K562 (cell line): ENCODE results near the gene ODAD4. TPM values are rescaled to one million over a fixed set of nuclear protein-coding genes. Genes with fewer than 3 reads are reported as not detected.

Source experiments
- ADNP ChIP-seq: fragments of 200-800 bp; sonication (Bioruptor generic); IDR thresholded peaks from 2 replicates; pipeline ENCODE4 v1.6.1; 2016; ENCODE audit warnings: missing genetic modification characterization, missing compliant biosample characterization
- ATF1 ChIP-seq, 2 experiments: fragments of 450-650 bp in 1 of 2; IDR thresholded peaks; 2 replicates each; pipeline ENCODE4 v1.6.1; 2016; ENCODE audit warnings: missing compliant biosample characterization in 1 of 2, missing genetic modification characterization in 1 of 2
- CBFA2T2 ChIP-seq: fragments of 450-650 bp; conservative IDR thresholded peaks from 2 replicates; pipeline ENCODE4 v1.6.1; 2017; ENCODE audit warnings: mild to moderate bottlenecking
- ETV5 ChIP-seq: sonication (generic); formaldehyde crosslinking; IDR thresholded peaks from 2 replicates; pipeline ENCODE4 v1.4.0; 2020; ENCODE audit warnings: low read depth, mild to moderate bottlenecking, missing genetic modification reagents
- GATAD2A ChIP-seq: fragments of 450-650 bp; IDR thresholded peaks from 2 replicates; pipeline ENCODE4 v1.6.1; 2017
- L3MBTL2 ChIP-seq: fragments of 450-650 bp; IDR thresholded peaks from 2 replicates; pipeline ENCODE4 v1.6.1; 2016; ENCODE audit warnings: mild to moderate bottlenecking, moderate library complexity
- MECOM ChIP-seq: fragments of 250-450 bp; sonication (Bioruptor Pico); IDR thresholded peaks from 2 replicates; pipeline ENCODE4 v1.8.0; 2022; ENCODE audit warnings: inconsistent platforms
- NR4A1 ChIP-seq, 2 experiments: fragments of 250-450 bp in 1 of 2; fragments of 450-650 bp in 1 of 2; sonication (Bioruptor Pico) in 1 of 2; IDR thresholded peaks; 2 replicates each; pipeline versions ENCODE4 v1.4.0 to v1.6.1; 2016 to 2020; ENCODE audit warnings: mild to moderate bottlenecking in 2 of 2, missing compliant biosample characterization in 1 of 2, missing genetic modification characterization in 1 of 2, moderate library complexity in 1 of 2
- PKNOX1 ChIP-seq: fragments of 450-650 bp; IDR thresholded peaks from 2 replicates; pipeline ENCODE4 v1.6.1; 2016
- PTBP1 ChIP-seq: fragments of 200-400 bp; formaldehyde crosslinking; IDR thresholded peaks from 2 replicates; pipeline ENCODE4 v1.6.1; 2017; ENCODE audit warnings: low read depth, low read length
- SAP30 ChIP-seq: fragments of 200-600 bp; sonication (generic); IDR thresholded peaks from 2 replicates; pipeline ENCODE4 v1.6.1; 2012; ENCODE audit warnings: borderline replicate concordance, low read depth, mild to moderate bottlenecking, moderate library complexity, low read length, control low read depth, inconsistent platforms; ENCODE audit not compliant: insufficient read depth, poor library complexity, severe bottlenecking
- SMARCA5 ChIP-seq: fragments of 450-650 bp; IDR thresholded peaks from 2 replicates; pipeline ENCODE4 v1.6.1; 2016
- SMARCE1 ChIP-seq: fragments of 450-650 bp; IDR thresholded peaks from 2 replicates; pipeline ENCODE4 v1.7.1; 2016; ENCODE audit warnings: mild to moderate bottlenecking
- SMC3 ChIP-seq: conservative IDR thresholded peaks from 2 replicates; pipeline ENCODE4 v1.6.1; 2011; ENCODE audit warnings: low read depth, low read length, improper control_type of control experiment; ENCODE audit not compliant: insufficient read depth
- YY1 ChIP-seq, 3 experiments: IDR thresholded peaks; 2 replicates each; pipeline ENCODE4 v1.6.1; 2011; ENCODE audit warnings: low read length in 2 of 3, mild to moderate bottlenecking in 2 of 3, moderate library complexity in 2 of 3, borderline replicate concordance in 1 of 3, control low read depth in 1 of 3, low read depth in 1 of 3; ENCODE audit not compliant: insufficient read depth in 3 of 3, insufficient replicate concordance in 2 of 3, control insufficient read depth in 1 of 3, insufficient read length in 1 of 3; ENCODE audit errors: extremely low read depth in 1 of 3
- ZNF41 ChIP-seq: fragments of 250-450 bp; sonication (Bioruptor Pico); conservative IDR thresholded peaks from 2 replicates; pipeline ENCODE4 v1.4.0; 2020; ENCODE audit warnings: mild to moderate bottlenecking
- polyA plus RNA-seq, 8 experiments: library from polyadenylated mRNA; depleted of rRNA in 4 of 8; stranded (reverse) in 5 of 8; unstranded in 3 of 8; fragments of >200 nt; fragmentation: Nextera tagmentation in 2 of 8; fragmentation: Illumina TruSeq in 1 of 8; extraction: Ambion mirVana in 2 of 8; extraction: Trizol in 1 of 8; gene quantifications; 2 replicates each; pipeline versions ENCODE4 v1.2.1 to v1.2.3, GENCODE V29; 2011 to 2014; ENCODE audit warnings: inconsistent platforms in 1 of 8, missing spikeins in 1 of 8
- total RNA-seq, 7 experiments: library from RNA; depleted of rRNA in 6 of 7; stranded (reverse); fragments of >200 nt in 6 of 7; fragmentation: Illumina TruSeq in 2 of 7; extraction: Trizol in 2 of 7; gene quantifications; 2 replicates each; pipeline versions ENCODE4 v1.2.1 to v1.2.3, GENCODE V29; 2011 to 2021; ENCODE audit warnings: low replicate concordance in 1 of 7
- TF ChIP-seq, protein P1 (sequence below), 2 experiments: fragments of 250-450 bp in 1 of 2; fragments of 450-650 bp in 1 of 2; sonication (Bioruptor Pico) in 1 of 2; IDR thresholded peaks; 2 replicates each; pipeline versions ENCODE4 v1.6.1 to v1.8.0; 2016 to 2021; ENCODE audit warnings: mild to moderate bottlenecking in 2 of 2, moderate library complexity in 2 of 2, missing compliant biosample characterization in 1 of 2, missing genetic modification characterization in 1 of 2
- TF ChIP-seq, protein P2 (sequence below): fragments of 200-800 bp; sonication (Bioruptor generic); IDR thresholded peaks from 2 replicates; pipeline ENCODE4 v1.6.1; 2017; ENCODE audit warnings: missing genetic modification characterization, missing compliant biosample characterization
- TF ChIP-seq, protein P3 (sequence below): fragments of 250-450 bp; sonication (Bioruptor Pico); IDR thresholded peaks from 2 replicates; pipeline ENCODE4 v1.5.1; 2021; ENCODE audit warnings: mild to moderate bottlenecking

The ODAD4 gene
- total and polyA plus RNA-seq, 9 of the 15 experiments (the other 6 are each of a cell fraction or from before 2014, with no cell fraction given): 0.09 to 0.98 (median 0.51) TPM

DNA sequence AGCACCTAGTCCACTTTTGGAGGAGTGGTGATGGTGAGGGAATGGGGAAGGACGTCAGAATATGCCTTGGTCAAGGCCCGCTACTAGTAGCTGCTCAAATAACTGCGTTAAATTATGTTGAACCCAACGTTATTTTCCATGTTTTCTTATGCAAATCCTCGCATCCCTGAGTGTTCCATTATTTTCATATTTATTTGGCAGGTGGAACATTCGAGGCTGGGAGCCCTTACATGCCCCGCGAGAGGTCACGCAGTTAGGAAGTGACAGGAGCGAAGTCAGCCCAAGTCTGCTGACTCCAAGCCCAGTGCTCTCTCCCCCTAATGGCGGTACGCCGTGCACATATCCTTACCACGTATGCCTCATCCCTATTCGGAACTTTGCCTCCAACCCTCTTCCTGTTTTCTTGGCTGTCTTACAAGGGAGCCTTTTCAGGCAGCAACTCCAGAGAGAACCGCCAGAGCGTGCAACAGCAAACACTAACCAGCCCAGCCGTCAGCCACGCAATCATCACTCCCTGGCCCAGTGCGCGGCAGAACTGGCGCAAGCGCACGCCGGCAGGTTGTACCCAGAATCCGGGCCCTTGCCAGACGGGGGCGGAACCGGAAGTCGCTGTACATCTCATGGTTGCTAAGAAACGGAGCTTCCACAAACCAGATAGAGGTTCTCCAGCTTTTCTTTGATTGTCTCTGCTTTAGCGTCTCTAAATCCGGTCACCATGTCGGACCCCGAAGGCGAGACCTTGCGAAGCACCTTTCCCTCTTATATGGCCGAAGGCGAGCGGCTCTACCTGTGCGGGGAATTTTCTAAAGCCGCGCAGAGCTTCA is at the start of gene ODAD4 (continued):
- TF ChIP-seq SMC3: peak; percentile 43; the same call in 1 of the 2 replicates
- TF ChIP-seq, protein P1, sequence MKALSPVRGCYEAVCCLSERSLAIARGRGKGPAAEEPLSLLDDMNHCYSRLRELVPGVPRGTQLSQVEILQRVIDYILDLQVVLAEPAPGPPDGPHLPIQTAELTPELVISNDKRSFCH (CRISPR knock-in tag; IDR thresholded peaks at IDR 0.05): no peak
- TF ChIP-seq, protein P1 (tag; IDR thresholded peaks at IDR 0.05): peak; percentile 22; the same call in 1 of the 2 replicates
- no peak; the same call in 1 of the 2 replicates for TF ChIP-seq ETV5
- peak; percentile 96 for TF ChIP-seq SMARCA5
- TF ChIP-seq ATF1 (CRISPR knock-in tag; IDR thresholded peaks at IDR 0.05): no peak
- TF ChIP-seq ATF1 (tag; IDR thresholded peaks at IDR 0.05): peak; percentile 76
- TF ChIP-seq CBFA2T2: no peak
- peak; percentile 93 for TF ChIP-seq PKNOX1
- TF ChIP-seq MECOM (CRISPR knock-in tag): 0 out of 2 replicates have a peak, but pooled peaks have one; percentile 15
- TF ChIP-seq ADNP (tag): peak; percentile 90
- TF ChIP-seq, protein P2, sequence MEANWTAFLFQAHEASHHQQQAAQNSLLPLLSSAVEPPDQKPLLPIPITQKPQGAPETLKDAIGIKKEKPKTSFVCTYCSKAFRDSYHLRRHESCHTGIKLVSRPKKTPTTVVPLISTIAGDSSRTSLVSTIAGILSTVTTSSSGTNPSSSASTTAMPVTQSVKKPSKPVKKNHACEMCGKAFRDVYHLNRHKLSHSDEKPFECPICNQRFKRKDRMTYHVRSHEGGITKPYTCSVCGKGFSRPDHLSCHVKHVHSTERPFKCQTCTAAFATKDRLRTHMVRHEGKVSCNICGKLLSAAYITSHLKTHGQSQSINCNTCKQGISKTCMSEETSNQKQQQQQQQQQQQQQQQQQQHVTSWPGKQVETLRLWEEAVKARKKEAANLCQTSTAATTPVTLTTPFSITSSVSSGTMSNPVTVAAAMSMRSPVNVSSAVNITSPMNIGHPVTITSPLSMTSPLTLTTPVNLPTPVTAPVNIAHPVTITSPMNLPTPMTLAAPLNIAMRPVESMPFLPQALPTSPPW: 0 out of 2 replicates have a peak, but pooled peaks have one; percentile 5
- TF ChIP-seq NR4A1 (CRISPR knock-in tag; IDR thresholded peaks at IDR 0.05): 0 out of 2 replicates have a peak, but pooled peaks have one; percentile 63
- peak; percentile 66; the same call in 1 of the 2 replicates for TF ChIP-seq NR4A1 (tag; IDR thresholded peaks at IDR 0.05)
- peak; percentile 56 for TF ChIP-seq SAP30
- TF ChIP-seq ZNF41 (CRISPR knock-in tag): no peak
- 0 out of 2 replicates have a peak, but pooled peaks have one; percentile 67 for TF ChIP-seq PTBP1
- TF ChIP-seq SMARCE1: peak; percentile 72
- peak; percentile 51; the same call in 1 of the 2 replicates for TF ChIP-seq GATAD2A
- peak; percentile 71 for TF ChIP-seq L3MBTL2
- TF ChIP-seq YY1 (IDR thresholded peaks at IDR 0.05; ENCODE audit: borderline replicate concordance in 1 of 3, control insufficient read depth in 1 of 3, extremely low read depth in 1 of 3, insufficient read depth in 3 of 3, insufficient read length in 1 of 3, insufficient replicate concordance in 2 of 3, low read depth in 1 of 3, low read length in 2 of 3): peak; percentile 31 to 85 (median 69)
- TF ChIP-seq, protein P3, sequence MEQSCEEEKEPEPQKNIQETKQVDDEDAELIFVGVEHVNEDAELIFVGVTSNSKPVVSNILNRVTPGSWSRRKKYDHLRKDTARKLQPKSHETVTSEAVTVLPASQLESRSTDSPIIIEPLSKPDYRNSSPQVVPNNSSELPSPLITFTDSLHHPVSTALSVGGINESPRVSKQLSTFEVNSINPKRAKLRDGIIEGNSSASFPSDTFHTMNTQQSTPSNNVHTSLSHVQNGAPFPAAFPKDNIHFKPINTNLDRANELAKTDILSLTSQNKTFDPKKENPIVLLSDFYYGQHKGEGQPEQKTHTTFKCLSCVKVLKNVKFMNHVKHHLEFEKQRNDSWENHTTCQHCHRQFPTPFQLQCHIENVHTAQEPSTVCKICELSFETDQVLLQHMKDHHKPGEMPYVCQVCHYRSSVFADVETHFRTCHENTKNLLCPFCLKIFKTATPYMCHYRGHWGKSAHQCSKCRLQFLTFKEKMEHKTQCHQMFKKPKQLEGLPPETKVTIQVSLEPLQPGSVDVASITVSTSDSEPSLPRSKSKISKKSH (CRISPR knock-in tag): no peak
